Mucosa of descending colon (tissue), 3 donors: Measurements from ENCODE around the gene KIRREL3. TPM values are rescaled to one million over a fixed set of nuclear protein-coding genes. Genes with fewer than 3 reads are reported as not detected.

Source experiments
- ATAC-seq: fragments of 200-7000 bp; cut with Tn5 transposase; one replicate; pipeline ENCODE4 v1.9.1; 2020; ENCODE audit warnings: mild to moderate bottlenecking, moderate library complexity
- DNase-seq, 3 donors: peaks; one replicate each; pipeline ENCODE4 v3.0.0-alpha.2; 2020
- H3K36me3 ChIP-seq: fragments of 200-600 bp; one replicate; pipeline ENCODE4 v1.8.0; 2021; ENCODE audit warnings: low read depth, mild to moderate bottlenecking
- H3K4me1 ChIP-seq: fragments of 200-600 bp; one replicate; pipeline ENCODE4 v1.8.0; 2021; ENCODE audit warnings: low read depth, mild to moderate bottlenecking
- H3K4me3 ChIP-seq: fragments of 200-600 bp; one replicate; pipeline ENCODE4 v1.8.0; 2021; ENCODE audit warnings: mild to moderate bottlenecking
- H3K9me3 ChIP-seq: fragments of 200-600 bp; one replicate; pipeline ENCODE4 v1.8.0; 2021; ENCODE audit warnings: mild to moderate bottlenecking
- CTCF ChIP-seq: fragments of 200-600 bp; IDR thresholded peaks from one replicate; pipeline ENCODE4 v1.8.0; 2022; ENCODE audit warnings: antibody characterized with exemption, mild to moderate bottlenecking
- intact Hi-C, 2 donors: fragments of 100-400 bp; cut with DNase I in 1 of 2; cut with micrococcal nuclease in 1 of 2; formaldehyde crosslinking; loops; one replicate each; pipeline versions ENCODE4 v1.11.0 to v1.11.1; 2022; cut with DNase I, micrococcal nuclease
- total RNA-seq, 3 donors: library from RNA; stranded (reverse); fragmentation: NEBNext Ultra II Directional in 2 of 3; extraction: Animal tissue kit (Norgen Biotek cat#: 25700) in 2 of 3; gene quantifications; one replicate each; pipeline versions ENCODE4 v1.2.1 to v1.2.4, GENCODE V29; 2021 to 2023
- donor health status: DM: no; HTN: no; CAD: no; lungs with moderate emphysema.
- donor health status: DM: no; HTN: no; CAD: no.
- donor health status: DM: no; HTN: yes; CAD: no.

KIRREL3 gene
- total RNA-seq, 3 donors from 2014 or later: 0.23 to 2.4 (median 0.70) TPM

- no peaks in the 10 kb centered on the region for H3K9me3 ChIP-seq
These were observed 299.6 kb downstream of the KIRREL3 start for GRCh38 chr11:126700768-126701519.

GRCh38 chr11:126698576-126698975 is 302.0 kb downstream of the KIRREL3 start:
- ATAC-seq (no peak), DNase-seq (no peak)
- no peak overlapping the region for H3K4me3 ChIP-seq
- intact Hi-C loops: no loop called here
- TF ChIP-seq CTCF: no peak
- no peaks in the 10 kb centered on the region for H3K36me3 ChIP-seq
- H3K4me1 ChIP-seq: no peaks in the 10 kb centered on the region
- no peaks in the 10 kb centered on the region for H3K9me3 ChIP-seq

More at GRCh38 chr11:126700768-126701519, 299.6 kb downstream of the KIRREL3 start:
- Histone ChIP-seq H3K4me3 (no peak overlapping the region), H3K36me3 (no peaks in the 10 kb centered on the region), H3K4me1 (no peaks in the 10 kb centered on the region)
- ATAC-seq (no peak), DNase-seq (no peak)
- TF ChIP-seq CTCF: no peak
- intact Hi-C loops: no loop called here

GRCh38 chr11:126697936-126698335 is 302.6 kb downstream of the KIRREL3 start:
- Histone ChIP-seq H3K9me3 (no peaks in the 10 kb centered on the region), H3K4me1 (no peaks in the 10 kb centered on the region), H3K4me3 (no peak overlapping the region), H3K36me3 (no peaks in the 10 kb centered on the region)
- TF ChIP-seq CTCF: no peak
- DNase-seq (no peak), ATAC-seq (no peak)
- intact Hi-C loops: no loop called here

GRCh38 chr11:126696982-126697381 is 303.6 kb downstream of the KIRREL3 start:
- intact Hi-C loops: no loop called here
- H3K9me3 ChIP-seq: no peaks in the 10 kb centered on the region
- ATAC-seq: no peak
- H3K4me3 ChIP-seq: no peak overlapping the region
- DNase-seq: no peak
- no peaks in the 10 kb centered on the region for H3K36me3 ChIP-seq
- no peaks in the 10 kb centered on the region for H3K4me1 ChIP-seq
- TF ChIP-seq CTCF: no peak

- Histone ChIP-seq H3K36me3 (no peaks in the 10 kb centered on the region), H3K9me3 (no peaks in the 10 kb centered on the region), H3K4me3 (no peak overlapping the region), H3K4me1 (no peaks in the 10 kb centered on the region)
- DNase-seq (no peak), ATAC-seq (no peak)
- intact Hi-C loops: no loop called here
- no peak for TF ChIP-seq CTCF
These were observed 305.3 kb downstream of the KIRREL3 start for GRCh38 chr11:126695293-126695692.
